Ovary (tissue), 3 donors: Measurements from ENCODE around the gene TRAPPC3L.

Experiments
- EP300 ChIP-seq: sonication (generic); formaldehyde crosslinking; IDR thresholded peaks from one replicate; pipeline ENCODE4 v1.6.1; 2017; ENCODE audit warnings: antibody characterized with exemption
- POLR2A ChIP-seq: fragments of 450-650 bp; IDR thresholded peaks from one replicate; pipeline ENCODE4 v1.6.1; 2017; ENCODE audit warnings: antibody characterized with exemption, mild to moderate bottlenecking, moderate library complexity
- TF ChIP-seq, protein P1 (sequence below), 3 donors: fragments of 450-650 bp in 2 of 3; fragments of 200-600 bp in 1 of 3; IDR thresholded peaks; one replicate each; pipeline versions ENCODE4 v1.5.1 to v1.8.0; 2016 to 2022; ENCODE audit warnings: antibody characterized with exemption in 3 of 3, mild to moderate bottlenecking in 1 of 3
- donor health status: DM: no; HTN: no; CAD: no.

GRCh38 chr6:116547358-116547757, 1.9 kb upstream of the TRAPPC3L start:
- TF ChIP-seq, protein P1, sequence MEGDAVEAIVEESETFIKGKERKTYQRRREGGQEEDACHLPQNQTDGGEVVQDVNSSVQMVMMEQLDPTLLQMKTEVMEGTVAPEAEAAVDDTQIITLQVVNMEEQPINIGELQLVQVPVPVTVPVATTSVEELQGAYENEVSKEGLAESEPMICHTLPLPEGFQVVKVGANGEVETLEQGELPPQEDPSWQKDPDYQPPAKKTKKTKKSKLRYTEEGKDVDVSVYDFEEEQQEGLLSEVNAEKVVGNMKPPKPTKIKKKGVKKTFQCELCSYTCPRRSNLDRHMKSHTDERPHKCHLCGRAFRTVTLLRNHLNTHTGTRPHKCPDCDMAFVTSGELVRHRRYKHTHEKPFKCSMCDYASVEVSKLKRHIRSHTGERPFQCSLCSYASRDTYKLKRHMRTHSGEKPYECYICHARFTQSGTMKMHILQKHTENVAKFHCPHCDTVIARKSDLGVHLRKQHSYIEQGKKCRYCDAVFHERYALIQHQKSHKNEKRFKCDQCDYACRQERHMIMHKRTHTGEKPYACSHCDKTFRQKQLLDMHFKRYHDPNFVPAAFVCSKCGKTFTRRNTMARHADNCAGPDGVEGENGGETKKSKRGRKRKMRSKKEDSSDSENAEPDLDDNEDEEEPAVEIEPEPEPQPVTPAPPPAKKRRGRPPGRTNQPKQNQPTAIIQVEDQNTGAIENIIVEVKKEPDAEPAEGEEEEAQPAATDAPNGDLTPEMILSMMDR (IDR thresholded peaks at IDR 0.05): no peak
- TF ChIP-seq POLR2A: no peak
- no peak for TF ChIP-seq EP300
